Osteocyte (in vitro differentiated cells): ENCODE data around the gene CHRNB2. TPM values are rescaled to one million over a fixed set of nuclear protein-coding genes. Genes with fewer than 3 reads are reported as not detected.

Source experiments
- DNase-seq: peaks from one replicate; pipeline ENCODE4 v3.0.0; 2021; ENCODE audit warnings: mixed read lengths; ENCODE audit not compliant: unreplicated experiment; ENCODE audit errors: extremely low spot score
- H3K27ac Mint-ChIP-seq: one replicate; pipeline ENCODE4 v1.8.0; 2021; ENCODE audit warnings: mild to moderate bottlenecking, mixed read lengths; ENCODE audit not compliant: unreplicated experiment
- H3K27me3 Mint-ChIP-seq: one replicate; pipeline ENCODE4 v1.8.0; 2021; ENCODE audit warnings: mixed read lengths; ENCODE audit not compliant: unreplicated experiment
- H3K36me3 Mint-ChIP-seq: one replicate; pipeline ENCODE4 v1.8.0; 2021; ENCODE audit warnings: mixed read lengths; ENCODE audit not compliant: unreplicated experiment
- H3K4me1 Mint-ChIP-seq: one replicate; pipeline ENCODE4 v1.8.0; 2021; ENCODE audit warnings: mixed read lengths; ENCODE audit not compliant: unreplicated experiment
- H3K4me3 Mint-ChIP-seq: one replicate; pipeline ENCODE4 v1.8.0; 2021; ENCODE audit warnings: mild to moderate bottlenecking, moderate library complexity, mixed read lengths; ENCODE audit not compliant: unreplicated experiment
- H3K9me3 Mint-ChIP-seq: one replicate; pipeline ENCODE4 v1.8.0; 2021; ENCODE audit warnings: mixed read lengths; ENCODE audit not compliant: unreplicated experiment
- total RNA-seq: library from RNA; stranded (reverse); gene quantifications from 2 replicates; pipeline ENCODE4 v1.2.1, GENCODE V29; 2021
- TF ChIP-seq, protein P1 (sequence below): fragments of 200-600 bp; sonication (generic); IDR thresholded peaks from 2 replicates; pipeline ENCODE4 v1.5.0; 2021; ENCODE audit warnings: antibody characterized with exemption, mild to moderate bottlenecking, moderate library complexity

Gene CHRNB2
- total RNA-seq, 1 donor from 2014 or later: 0.27 TPM

DNA sequence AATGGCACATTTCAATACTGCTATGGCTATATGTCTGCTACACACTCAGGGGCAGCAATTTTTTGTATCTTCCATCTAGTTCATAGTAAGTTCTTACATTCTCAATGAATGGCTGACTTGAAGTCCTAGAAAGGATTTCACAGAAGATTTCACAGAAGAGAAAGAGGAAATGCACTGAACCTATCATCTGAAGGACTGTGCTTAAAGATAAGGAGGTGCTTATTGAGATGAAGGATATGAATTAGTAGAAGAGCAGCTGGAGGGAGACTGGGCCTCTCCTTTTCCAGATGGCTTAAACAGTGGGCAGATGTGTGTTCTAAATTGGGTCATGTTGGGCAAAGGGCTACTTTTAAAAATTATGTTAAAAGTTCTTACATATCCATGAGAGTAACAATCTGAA lies 25.8 kb downstream of the CHRNB2 start:
- no peak for DNase-seq
- H3K9me3 Mint-ChIP-seq: no peaks in the 10 kb centered on the region
- H3K27me3 Mint-ChIP-seq: no peaks in the 10 kb centered on the region
- TF ChIP-seq, protein P1, sequence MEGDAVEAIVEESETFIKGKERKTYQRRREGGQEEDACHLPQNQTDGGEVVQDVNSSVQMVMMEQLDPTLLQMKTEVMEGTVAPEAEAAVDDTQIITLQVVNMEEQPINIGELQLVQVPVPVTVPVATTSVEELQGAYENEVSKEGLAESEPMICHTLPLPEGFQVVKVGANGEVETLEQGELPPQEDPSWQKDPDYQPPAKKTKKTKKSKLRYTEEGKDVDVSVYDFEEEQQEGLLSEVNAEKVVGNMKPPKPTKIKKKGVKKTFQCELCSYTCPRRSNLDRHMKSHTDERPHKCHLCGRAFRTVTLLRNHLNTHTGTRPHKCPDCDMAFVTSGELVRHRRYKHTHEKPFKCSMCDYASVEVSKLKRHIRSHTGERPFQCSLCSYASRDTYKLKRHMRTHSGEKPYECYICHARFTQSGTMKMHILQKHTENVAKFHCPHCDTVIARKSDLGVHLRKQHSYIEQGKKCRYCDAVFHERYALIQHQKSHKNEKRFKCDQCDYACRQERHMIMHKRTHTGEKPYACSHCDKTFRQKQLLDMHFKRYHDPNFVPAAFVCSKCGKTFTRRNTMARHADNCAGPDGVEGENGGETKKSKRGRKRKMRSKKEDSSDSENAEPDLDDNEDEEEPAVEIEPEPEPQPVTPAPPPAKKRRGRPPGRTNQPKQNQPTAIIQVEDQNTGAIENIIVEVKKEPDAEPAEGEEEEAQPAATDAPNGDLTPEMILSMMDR: no peak
- H3K36me3 Mint-ChIP-seq: peaks cover 60% of the 10 kb centered on the region
- no peak overlapping the region for H3K4me3 Mint-ChIP-seq
- H3K4me1 Mint-ChIP-seq: no peaks in the 10 kb centered on the region
- H3K27ac Mint-ChIP-seq: no peak overlapping the region

DNA sequence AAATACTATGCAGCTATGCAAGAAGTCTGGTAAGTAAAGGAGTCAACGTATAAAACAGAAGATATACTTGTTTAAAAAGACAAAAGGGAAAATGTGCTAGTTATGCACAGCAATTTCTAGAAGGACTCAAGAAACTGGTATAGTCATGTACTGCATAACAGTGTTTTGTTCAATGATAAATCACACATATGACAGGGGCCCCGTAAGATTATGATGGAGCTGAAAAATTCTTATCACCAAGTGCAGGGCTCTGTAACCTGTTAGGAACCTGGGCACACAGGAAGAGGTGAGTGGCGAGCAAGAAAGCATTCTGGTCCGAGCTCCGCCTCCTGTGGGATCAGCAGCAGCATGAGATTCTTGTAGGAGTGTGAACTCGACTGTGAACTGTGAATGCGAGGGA lies 27.2 kb downstream of the CHRNB2 start:
- Mint-ChIP-seq H3K9me3 (no peaks in the 10 kb centered on the region), H3K4me1 (peaks cover 4% of the 10 kb centered on the region), H3K36me3 (peaks cover 53% of the 10 kb centered on the region), H3K4me3 (no peak overlapping the region), H3K27me3 (no peaks in the 10 kb centered on the region), H3K27ac (no peak overlapping the region)
- TF ChIP-seq, protein P1: no peak
- no peak for DNase-seq

DNA sequence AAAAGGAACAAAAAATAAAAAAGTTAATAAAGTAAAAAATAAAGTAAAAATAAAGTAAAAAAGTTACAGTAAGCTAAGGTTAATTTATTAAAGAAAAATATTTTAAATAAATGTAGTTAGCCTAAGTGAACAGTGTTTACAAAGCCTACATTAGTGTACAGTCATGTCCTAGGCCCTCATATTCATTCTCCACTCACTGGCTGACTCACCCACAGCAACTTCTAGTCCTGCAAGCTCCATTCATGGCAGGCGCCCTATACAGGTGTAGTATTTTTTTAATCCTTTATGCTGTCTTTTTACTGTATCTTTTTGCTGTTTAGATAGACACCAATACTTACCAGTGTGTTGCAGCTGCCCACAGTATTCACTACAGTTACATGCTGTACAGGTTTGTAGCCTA lies 28.0 kb downstream of the CHRNB2 start:
- H3K27me3 Mint-ChIP-seq: no peaks in the 10 kb centered on the region
- H3K9me3 Mint-ChIP-seq: no peaks in the 10 kb centered on the region
- DNase-seq: no peak
- TF ChIP-seq, protein P1: no peak
- no peak overlapping the region for H3K27ac Mint-ChIP-seq
- peaks cover 54% of the 10 kb centered on the region for H3K36me3 Mint-ChIP-seq
- peaks cover 5% of the 10 kb centered on the region for H3K4me1 Mint-ChIP-seq
- no peak overlapping the region for H3K4me3 Mint-ChIP-seq

DNA sequence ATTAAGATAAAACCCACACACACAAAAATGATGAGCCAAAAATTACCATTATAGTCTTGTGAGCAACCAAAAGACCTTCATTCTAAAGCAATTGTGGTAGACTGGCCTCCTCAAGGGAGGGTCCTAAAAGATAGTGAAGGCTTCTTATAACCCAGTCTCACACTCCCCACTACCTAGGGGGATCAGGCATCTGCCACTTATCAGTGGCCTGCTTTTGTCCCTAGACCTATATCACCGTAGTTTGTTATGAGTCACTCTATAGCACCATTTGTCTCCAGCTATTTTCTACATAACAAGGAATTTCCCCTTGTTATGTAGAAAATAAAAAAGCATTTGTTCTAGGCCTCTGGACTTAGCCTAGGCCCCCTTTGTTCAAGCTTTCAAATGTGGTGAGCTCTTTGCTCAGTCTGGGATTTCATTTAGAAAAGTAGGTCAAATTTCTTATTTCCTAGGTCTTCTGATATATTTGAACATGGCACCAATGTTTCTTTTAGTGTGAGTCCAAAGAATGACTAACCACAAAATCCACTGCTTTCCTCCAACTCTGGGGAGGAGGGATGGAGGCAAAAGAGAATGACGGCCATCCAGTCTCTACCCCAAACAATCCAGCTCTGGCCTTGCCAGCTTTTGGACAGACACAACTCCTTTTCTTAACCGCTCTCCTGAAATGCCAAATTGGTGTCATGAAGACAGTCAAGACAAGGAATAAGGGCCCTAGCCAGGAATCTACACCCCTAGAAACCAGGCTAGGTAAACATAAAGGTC lies 31.5 kb downstream of the CHRNB2 start:
- TF ChIP-seq, protein P1: no peak
- no peak overlapping the region for H3K27ac Mint-ChIP-seq
- no peaks in the 10 kb centered on the region for H3K9me3 Mint-ChIP-seq
- H3K36me3 Mint-ChIP-seq: peaks cover 45% of the 10 kb centered on the region
- H3K27me3 Mint-ChIP-seq: no peaks in the 10 kb centered on the region
- peaks cover 8% of the 10 kb centered on the region for H3K4me1 Mint-ChIP-seq
- H3K4me3 Mint-ChIP-seq: no peak overlapping the region
- no peak for DNase-seq

DNA sequence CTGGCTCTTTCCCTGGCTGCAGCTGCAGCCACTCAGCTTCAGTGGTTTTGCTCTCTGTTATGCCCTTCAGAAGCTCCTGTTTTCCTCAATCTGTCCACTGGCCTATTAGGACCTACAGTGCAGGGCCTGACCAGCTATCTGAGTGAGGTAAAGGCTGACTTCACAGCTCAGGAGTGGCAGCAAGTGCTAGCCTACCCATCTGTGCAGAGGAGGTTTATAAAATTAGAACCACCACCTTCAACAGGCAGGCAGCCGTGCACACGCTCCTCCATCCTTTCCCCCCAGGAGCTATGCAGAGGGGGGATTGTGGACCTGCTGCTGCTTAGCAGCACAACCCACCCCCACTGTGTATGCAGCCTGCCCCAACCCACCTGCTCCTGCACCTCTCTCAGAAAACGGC lies 32.1 kb downstream of the CHRNB2 start:
- Mint-ChIP-seq H3K36me3 (peaks cover 40% of the 10 kb centered on the region), H3K9me3 (no peaks in the 10 kb centered on the region), H3K27me3 (no peaks in the 10 kb centered on the region), H3K4me3 (no peak overlapping the region), H3K4me1 (peaks cover 13% of the 10 kb centered on the region), H3K27ac (no peak overlapping the region)
- TF ChIP-seq, protein P1: no peak
- no peak for DNase-seq
